Measurements from ENCODE around the gene FAM228A. TPM values are rescaled to one million over a fixed set of nuclear protein-coding genes. Genes with fewer than 3 reads are reported as not detected.

Gene FAM228A
- total and polyA plus RNA-seq, 11 donors: 0.19 to 1.9 (median 0.79) TPM; not detected in 3

DNA sequence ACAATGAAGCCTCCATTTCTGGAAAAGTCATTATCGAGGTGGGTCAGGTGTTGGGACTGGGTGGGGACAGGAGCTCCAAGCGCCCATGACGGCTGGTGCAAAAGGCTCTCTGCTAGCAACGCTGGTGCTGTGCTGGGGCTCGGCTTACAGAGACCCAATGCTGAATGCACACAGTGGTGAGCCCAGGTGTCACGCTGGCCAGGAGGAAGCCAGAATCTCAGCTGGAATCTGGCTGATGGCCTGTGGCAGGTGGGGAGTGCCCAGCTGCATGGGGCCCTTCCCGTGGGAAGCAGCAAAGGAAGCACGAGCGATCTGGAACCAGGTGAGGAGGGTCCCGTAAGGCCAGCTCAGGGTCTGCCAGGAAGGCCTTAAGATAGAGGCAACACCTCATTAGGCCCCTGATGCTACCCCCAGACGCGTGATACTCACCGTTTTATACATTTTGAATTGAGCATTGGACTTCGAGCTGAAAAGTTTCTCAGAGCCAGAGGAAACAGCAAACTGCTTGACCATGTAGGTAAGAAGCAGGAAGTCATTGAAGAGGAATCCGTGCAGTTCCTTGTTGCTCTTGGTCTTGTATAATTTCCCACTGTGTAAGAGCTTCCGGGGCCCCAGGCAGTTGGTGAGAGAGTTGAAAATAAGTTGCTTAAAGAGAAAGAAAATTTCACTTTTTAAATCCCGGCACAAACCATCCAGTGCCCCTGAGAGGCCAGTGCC lies 34.7 kb downstream of the FAM228A start:
- no peaks in the 10 kb centered on the region for H3K27me3 ChIP-seq
- no peak for DNase-seq
- ATAC-seq: no peak
- no peak overlapping the region for H3K4me3 ChIP-seq
- intact Hi-C loops (cut with DNase I): no loop called here
- no peak overlapping the region for H3K27ac ChIP-seq
- no peaks in the 10 kb centered on the region for H3K4me1 ChIP-seq
- TF ChIP-seq POLR2A (IDR thresholded peaks at IDR 0.05): no peak
- TF ChIP-seq, protein P1, sequence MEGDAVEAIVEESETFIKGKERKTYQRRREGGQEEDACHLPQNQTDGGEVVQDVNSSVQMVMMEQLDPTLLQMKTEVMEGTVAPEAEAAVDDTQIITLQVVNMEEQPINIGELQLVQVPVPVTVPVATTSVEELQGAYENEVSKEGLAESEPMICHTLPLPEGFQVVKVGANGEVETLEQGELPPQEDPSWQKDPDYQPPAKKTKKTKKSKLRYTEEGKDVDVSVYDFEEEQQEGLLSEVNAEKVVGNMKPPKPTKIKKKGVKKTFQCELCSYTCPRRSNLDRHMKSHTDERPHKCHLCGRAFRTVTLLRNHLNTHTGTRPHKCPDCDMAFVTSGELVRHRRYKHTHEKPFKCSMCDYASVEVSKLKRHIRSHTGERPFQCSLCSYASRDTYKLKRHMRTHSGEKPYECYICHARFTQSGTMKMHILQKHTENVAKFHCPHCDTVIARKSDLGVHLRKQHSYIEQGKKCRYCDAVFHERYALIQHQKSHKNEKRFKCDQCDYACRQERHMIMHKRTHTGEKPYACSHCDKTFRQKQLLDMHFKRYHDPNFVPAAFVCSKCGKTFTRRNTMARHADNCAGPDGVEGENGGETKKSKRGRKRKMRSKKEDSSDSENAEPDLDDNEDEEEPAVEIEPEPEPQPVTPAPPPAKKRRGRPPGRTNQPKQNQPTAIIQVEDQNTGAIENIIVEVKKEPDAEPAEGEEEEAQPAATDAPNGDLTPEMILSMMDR (IDR thresholded peaks at IDR 0.05): no peak
- H3K36me3 ChIP-seq: peaks cover 0 to 99% (median 93%) of the 10 kb centered on the region in 9 donors
- WGBS, 4 donors: 84 to 87% (median 85%) methylated on average over 17 of the region's 17 CpGs
- no peaks in the 10 kb centered on the region for H3K9me3 ChIP-seq

DNA sequence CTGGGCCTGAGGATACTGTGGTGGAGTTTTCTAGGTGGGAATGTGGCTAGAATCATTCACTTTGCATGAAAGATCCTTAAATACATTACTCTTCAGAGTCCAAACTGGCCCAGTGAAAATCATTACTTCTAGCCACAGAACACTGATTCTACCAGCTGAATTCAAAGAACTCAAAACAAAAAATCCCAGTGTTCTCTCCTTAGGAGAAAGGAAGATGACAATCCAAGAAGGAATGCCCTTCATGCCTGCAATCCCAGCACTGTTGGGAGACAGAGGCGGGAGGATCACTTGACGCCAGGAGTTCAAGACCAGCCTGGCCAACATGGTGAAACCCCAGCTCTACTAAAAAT lies 35.2 kb downstream of the FAM228A start:
- no peak for TF ChIP-seq POLR2A (IDR thresholded peaks at IDR 0.05)
- TF ChIP-seq, protein P1 (IDR thresholded peaks at IDR 0.05): no peak
- intact Hi-C loops (cut with DNase I): no loop called here
- Histone ChIP-seq H3K27me3 (no peaks in the 10 kb centered on the region), H3K36me3 (peaks cover 0 to 99% (median 93%) of the 10 kb centered on the region in 9 donors), H3K9me3 (no peaks in the 10 kb centered on the region), H3K4me3 (no peak overlapping the region), H3K27ac (no peak overlapping the region), H3K4me1 (no peaks in the 10 kb centered on the region)
- 94 to 99% (median 96%) methylated on average over 2 of the region's 2 CpGs for WGBS, 4 donors
- no peak for DNase-seq
- no peak for ATAC-seq

DNA sequence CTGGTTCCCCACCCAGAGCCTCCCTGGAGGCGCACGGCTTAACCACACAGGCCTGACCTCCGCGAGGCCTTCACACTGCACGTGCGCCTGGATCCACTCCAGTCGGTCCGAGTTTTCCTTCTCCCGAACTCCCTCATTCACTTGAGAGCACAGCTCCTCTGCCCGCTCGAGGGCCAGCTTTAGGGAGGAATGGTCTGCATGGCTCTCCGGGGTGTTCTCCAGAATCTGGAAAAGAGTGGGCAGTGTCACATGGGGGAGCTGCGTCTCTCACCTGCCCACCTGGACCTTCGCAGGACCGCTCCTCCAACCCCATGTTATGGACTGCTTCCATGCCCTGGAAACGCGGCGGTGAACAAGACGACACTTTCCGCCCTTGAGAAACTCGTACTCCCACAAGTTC lies 35.9 kb downstream of the FAM228A start:
- Histone ChIP-seq H3K36me3 (peaks cover 0 to 99% (median 93%) of the 10 kb centered on the region in 9 donors), H3K27ac (no peak overlapping the region), H3K4me3 (no peak overlapping the region), H3K4me1 (no peaks in the 10 kb centered on the region), H3K9me3 (no peaks in the 10 kb centered on the region), H3K27me3 (no peaks in the 10 kb centered on the region)
- WGBS, 4 donors: 94 to 97% (median 95%) methylated on average over 20 to 21 of the region's 21 CpGs
- DNase-seq: no peak
- TF ChIP-seq, protein P1 (IDR thresholded peaks at IDR 0.05): no peak
- intact Hi-C loops (cut with DNase I): no loop called here
- ATAC-seq: peak in 1 of 4 donors; percentile 32

DNA sequence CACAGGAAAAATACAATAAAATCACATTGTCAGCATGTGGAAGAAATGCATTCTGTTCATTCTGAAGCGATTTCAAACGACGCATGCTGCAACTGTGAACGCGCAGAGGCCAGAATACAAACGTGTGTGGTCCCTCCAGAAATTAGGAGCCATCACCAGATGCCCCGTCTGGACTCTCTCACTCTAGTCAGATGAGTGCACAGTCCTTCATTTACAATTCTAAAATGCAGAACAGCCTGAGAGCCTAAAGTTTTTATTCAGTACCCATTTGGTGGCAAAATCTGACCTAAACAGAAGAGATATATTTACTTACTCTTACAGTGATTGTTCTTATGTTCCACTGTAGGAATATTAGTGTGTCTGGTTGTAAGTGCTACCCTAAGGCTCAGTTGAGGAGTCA lies 36.6 kb downstream of the FAM228A start:
- H3K4me3 ChIP-seq: no peak overlapping the region
- no peak overlapping the region for H3K27ac ChIP-seq
- H3K4me1 ChIP-seq: no peaks in the 10 kb centered on the region
- 77 to 92% (median 81%) methylated on average over 7 of the region's 7 CpGs for WGBS, 4 donors
- TF ChIP-seq POLR2A (IDR thresholded peaks at IDR 0.05): no peak
- TF ChIP-seq, protein P1 (IDR thresholded peaks at IDR 0.05): no peak
- intact Hi-C loops (cut with DNase I): no loop called here
- DNase-seq (no peak), ATAC-seq (no peak)
- H3K36me3 ChIP-seq: peaks cover 0 to 100% (median 94%) of the 10 kb centered on the region in 9 donors
- no peaks in the 10 kb centered on the region for H3K9me3 ChIP-seq
- no peaks in the 10 kb centered on the region for H3K27me3 ChIP-seq

Data from heart left ventricle (tissue), 16 donors.